ENCODE data around the gene TIGD4.

DNA sequence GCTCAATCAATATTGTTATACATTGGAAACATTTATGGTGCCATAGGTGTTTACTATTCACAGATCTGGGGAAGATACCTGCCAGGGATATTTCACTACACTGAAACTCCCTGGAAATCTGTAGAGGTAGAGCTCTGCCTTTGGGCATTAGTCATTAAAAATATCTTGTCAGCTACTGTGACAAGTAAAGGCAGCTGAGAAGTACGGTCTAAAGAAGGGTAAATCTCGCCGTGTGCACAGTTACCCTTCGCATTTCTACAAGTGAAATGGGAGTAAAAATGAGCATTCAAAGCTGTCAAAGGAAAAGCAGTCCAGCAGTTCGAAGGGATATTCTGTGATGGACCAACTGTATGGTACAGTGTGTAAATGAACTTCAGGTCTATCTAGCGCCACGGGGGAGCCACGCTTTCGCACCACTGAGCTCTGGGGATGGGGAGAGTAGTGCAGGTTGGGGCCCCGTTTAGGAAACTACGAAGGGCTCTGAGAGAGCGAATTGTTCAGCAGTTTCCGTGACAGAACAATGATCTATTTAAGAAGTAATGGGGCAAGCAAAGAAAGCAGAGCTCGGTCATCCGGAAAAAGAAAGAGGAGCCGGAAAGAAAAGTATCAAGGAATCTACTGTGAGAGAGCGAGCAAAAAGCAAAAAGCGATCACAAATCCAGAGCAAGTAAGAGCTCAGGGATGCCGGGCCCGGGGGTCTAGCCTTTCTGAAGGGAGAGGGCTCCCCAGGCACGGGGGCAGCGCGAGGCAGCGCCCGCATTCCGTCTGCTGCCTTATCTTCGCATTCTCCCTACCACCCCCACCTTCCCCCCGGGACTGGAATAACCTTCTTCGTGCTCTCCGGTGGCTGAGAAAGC lies 646 bp downstream of the TIGD4 start:
- TF ChIP-seq POLR2A (IDR thresholded peaks at IDR 0.05; ENCODE audit: low read length) (no peak), GATA1 (IDR thresholded peaks at IDR 0.05; ENCODE audit: low read depth, low read length) (no peak)

Measured in erythroblast (primary cell).